NCI-H146 (cell line): Measurements from ENCODE around the gene HDLBP.

Source experiments
- DNase-seq: peaks from one replicate; lab custom pipeline; 2025; lab: John Stamatoyannopoulos, UW

The HDLBP gene

DNA sequence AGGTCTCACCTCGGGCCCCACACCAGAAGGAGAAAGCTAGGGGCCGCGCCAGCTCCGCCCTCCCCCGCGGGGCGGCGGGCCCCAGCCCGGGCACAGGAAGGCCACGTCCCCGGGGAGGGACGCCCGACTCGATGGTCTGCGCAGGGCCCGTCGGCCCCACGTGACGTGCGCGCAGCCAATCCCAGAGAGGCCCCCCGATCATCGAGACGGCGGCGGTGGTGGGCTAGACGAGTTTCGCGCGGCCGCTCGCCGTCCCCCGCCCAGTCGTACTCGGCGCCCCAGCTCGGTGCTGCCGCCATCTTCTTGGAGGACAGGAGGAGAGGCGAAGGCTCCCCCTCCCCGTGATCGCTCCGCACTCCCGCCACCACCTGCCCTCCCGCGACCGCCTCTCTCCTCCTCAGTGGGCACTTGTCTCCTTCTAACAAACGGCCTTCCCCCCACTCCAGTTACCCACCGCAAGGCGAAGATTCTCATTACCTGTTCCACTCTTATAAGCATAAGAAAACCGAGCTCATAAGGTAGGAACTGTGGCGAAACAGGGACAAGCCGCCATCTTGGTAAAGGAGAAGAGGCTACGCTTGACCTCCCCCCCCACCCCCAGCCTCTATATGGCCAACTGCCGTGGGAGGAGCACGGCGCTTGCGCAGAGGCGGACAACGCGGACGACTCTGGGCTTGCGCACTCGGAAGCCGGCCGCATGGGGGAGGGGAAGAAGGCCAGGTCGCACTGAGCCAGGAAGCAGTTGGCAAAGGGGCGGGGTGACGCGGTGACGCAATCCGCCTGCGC, at the start of gene HDLBP:
HDLBP (minus strand) TSS at position 580 of the 786 bp plus-strand sequence. CDS start 48,803 bp downstream, outside the sequence.
- DNase-seq, result peak; percentile 97

GRCh38 chr2:241364781-241365180, 49.3 kb upstream of the HDLBP start:
- DNase-seq, result no peak

GRCh38 chr2:241363426-241363825, 48.0 kb upstream of the HDLBP start:
- no peak for DNase-seq

DNA sequence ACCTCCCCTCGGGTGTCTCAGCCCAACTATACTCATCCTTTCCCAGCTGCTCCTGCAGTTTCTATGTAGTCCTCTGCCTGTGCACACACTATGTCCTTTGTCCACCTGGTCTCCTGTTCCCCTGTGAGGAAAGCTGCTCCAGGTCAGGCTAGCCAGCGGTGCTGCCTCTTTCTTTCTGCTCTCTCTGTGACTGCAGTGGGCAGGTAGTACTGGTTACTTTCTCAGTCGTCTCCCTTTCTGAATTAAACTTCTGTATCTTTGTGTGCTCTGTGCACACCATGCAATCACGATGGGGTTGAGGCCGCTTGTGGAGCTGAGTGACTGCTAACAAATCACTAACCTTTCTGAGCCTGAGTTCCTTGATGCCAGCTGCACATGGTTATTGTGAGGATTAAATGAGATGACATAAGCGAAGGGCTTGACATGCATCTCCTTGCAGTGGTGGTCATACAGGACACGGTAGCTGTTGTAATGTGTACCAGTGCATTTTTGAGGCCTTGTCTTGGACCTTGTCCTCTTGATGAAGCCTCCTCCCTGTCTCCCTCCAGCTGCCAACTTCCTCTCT, 44.1 kb upstream of the HDLBP start:
- no peak for DNase-seq

DNA sequence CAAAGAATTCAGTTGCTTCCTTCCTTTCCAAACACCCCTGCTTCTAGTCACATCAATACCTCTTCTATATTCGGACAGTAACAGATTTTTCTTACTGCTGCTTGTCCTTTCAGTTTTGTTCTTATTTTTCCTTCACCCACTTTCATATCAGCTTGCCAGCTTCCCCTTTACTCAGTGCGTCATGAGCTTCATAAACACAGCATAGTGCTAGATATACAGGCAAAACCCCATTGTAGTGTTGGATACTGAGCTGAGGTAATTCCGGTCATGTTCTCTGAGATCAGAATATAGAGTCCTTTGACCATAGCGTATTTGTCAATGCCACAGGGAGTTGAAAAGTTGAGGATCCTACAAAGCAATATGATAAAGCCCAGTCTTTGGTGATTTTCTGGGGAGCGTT, 43.0 kb upstream of the HDLBP start:
- DNase-seq, result no peak

- DNase-seq, result no peak
Observed at GRCh38 chr2:241357531-241357930, 42.1 kb upstream of the HDLBP start.

DNA sequence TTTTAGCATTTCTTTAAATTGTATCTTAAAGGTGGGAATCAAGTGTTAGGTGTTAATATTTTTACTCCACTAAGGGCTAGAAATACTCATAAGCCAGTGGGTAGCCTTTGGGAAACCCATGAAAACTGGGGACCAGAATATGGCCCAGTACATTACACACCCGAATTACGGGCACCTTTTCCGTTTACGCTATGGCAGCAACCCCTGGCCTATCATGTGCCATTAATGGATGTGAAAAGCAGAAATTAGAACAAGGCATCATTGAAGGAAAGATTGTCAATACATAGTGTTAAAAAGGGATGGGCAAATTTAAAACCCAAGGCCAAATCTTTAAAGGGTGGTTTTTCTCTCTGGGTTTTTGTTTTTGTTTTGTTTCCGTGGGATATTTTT, 41.4 kb upstream of the HDLBP start:
- DNase-seq, result no peak

DNA sequence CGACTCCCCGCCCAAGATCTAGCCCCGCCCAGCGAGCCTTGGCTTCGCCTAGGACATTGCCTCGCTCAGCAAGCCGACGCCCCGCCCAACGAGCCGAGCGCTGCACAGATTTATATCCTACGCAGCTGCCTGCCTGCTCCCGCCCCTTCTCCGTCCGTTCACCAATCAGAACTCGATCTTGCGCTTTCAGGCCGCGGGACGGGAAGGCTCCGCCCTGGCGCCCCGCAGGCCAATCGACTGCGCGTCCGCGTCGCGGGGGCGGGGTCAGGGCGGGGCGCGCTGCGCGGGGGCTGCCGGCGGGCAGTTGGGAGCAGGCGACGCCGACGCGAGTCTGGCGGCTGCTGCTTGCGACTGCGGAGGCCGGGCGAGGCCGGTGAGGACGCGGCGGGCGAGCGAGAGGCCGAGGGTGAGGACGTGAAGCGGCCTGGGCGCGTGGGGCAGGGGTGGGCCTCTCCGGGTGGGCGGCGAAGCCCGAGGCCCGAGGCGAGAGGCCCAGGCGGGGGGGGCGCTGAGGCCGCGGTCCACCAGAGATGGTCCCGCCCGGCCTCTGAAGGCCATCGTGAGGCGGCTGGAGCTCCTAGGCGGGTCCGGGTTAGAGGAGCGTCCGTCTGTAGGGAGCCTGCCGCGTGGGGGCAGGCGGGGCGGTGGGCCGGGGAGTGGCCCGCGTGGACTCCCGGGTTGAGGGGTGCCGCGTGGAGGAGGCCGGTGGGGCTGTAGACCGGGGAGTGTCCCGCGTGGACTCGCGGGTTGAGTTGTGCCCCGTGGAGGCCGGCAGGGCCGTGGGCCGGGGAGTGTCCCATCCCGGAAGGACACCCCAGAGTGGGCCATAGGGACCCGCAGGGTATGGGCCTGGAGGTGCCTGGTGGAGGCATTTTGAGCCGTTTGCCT, 40.8 kb upstream of the HDLBP start, which contains the start of gene FARP2:
FARP2 (plus strand) TSS at position 303 of the 888 bp plus-strand sequence. CDS start 16,823 bp downstream, outside the sequence.
- peak; percentile 97 for DNase-seq

DNA sequence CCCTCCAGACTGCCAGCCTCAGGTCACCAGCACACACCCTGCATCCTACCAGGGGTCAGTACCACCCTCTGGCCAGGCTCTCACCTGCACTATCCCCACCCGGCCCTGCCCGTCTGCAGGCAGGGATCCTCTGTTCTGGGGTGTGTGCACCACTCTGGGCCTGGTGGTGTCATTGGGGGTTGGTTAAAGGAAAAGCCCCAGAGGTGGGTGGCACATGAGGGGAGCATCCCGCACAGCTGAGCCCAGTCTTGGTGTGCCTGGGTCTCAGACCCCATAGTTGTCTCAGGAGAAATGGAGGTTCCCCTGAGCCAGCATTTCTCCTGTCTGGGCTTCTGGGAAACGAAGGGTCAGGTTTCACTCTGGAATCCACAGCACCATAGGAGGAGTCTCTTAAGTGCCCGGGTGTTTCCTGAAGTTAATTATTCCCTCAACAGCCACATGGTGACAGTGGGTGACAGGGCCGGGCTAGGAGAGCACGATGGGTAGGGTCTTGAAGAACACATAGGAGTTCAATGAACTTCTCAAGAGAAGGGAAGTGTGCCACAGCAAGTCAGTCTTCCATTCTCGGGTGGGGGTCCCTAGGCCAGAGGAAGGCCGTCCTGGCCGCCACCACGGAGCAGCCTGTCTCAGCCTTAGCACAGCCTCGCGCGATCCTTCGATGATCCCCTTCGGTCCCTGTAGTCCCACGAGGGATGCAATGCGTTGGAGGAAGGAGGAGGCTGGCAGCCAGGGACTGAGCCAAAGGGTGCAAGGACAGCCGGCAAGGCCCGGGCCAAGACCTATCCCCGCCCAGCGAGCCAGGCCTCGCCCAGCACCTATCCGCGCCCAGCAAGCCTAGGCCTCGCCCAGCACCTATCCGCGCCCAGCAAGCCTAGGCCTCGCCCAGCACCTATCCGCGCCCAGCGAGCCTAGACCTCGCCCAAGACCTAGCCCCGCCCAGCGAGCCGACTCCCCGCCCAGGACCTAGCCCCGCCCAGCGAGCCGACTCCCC, 39.5 kb upstream of the HDLBP start:
- DNase-seq, result peak; percentile 57

GRCh38 chr2:241352227-241352626, 36.8 kb upstream of the HDLBP start:
- no peak for DNase-seq

DNA sequence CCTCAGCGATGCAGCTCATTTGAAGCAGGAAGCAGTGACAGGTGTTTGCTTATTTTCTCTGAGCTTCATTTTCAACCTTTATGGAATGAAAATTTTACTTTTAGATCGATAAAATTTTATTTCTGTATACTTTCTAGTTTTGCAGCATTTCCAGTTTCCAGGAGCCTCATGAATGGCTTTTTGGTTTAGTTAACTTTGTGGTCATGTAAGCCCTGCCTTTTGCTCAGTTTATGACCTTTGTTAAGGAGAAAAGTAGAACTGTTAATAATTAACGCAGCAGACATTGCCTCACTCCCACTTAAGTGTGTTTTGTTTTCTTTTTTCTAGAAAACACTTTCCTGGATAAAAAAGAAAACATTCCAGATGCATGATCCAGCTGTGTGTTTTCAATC, 36.2 kb upstream of the HDLBP start:
- no peak for DNase-seq

DNA sequence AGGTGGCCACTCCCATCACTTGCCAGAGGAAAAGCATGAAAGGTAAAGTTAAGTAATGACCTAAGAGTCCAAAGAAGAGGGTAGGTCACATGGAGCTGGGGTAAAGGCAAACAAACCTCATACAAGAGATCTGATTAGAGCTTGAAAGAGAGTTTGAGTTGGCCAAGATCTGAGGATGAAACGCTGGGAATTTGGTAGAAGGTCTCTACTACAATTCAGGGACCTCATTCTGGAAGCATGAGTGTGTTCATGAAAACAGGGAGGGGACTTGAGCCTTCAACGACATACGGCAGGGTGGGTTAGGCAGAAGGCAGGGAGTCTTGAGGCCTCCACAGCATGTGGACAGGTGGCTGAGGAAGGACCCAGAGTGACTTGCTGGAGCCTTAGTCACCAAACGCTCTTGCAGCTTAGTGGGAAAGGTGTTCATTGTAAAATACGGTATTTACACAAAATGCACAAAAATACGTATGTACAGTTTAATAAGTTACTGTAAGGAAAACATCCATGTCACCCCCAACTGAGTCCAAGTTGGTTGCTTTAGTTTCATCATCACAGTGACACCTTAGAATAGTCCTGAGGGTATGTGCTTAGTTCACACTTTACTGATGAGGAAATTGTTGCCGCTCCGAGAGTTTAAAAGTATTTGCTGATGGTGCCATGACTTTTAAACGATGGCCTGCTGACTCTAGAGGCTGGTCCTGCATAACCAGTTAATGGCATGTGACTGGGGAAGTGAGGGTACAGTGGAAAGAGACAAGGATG, 35.6 kb upstream of the HDLBP start:
- DNase-seq, result no peak

DNA sequence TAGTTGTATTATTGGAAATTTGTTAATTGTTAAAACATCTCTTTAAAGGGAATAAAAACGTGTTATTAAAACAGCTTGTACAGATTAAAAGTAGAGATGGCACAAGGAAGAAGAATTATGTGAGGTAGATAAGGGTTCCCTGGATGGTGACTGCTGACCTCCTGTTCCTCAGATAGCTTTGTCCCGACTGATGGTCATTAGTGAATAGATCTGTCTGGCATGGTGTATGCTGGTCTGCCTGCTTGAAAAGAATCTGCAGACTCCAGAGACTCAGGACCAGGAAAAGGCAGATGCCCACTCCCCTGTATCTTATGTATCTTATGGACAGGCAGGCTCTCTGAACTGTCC, 35.0 kb upstream of the HDLBP start:
- DNase-seq, result no peak

DNA sequence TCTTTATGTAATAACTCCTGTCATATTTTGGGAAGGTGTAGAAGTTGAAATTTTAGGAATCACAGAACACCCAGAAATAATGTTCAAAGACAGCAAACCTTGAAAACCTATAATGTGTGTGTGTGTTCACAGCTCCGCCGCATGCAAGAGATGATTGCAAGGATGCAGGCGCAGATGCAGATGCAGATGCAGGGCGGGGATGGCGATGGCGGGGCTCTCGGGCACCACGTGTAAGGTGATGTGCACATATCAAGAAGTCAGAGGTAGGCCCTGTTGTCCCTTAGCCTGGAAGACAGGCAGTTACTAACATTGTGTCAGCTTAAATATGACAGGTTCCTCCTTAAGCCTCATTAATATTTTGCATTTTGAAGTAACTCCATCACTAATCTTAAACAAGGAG, 34.5 kb upstream of the HDLBP start:
- no peak for DNase-seq

GRCh38 chr2:241344925-241345651, 29.6 kb upstream of the HDLBP start:
- no peak for DNase-seq

- no peak for DNase-seq
Observed at GRCh38 chr2:241340631-241341163, 25.2 kb upstream of the HDLBP start.

GRCh38 chr2:241339839-241340630, 24.6 kb upstream of the HDLBP start:
- no peak for DNase-seq

- DNase-seq, result no peak
Observed at GRCh38 chr2:241334813-241335212, 19.3 kb upstream of the HDLBP start.

- DNase-seq, result no peak
Observed at GRCh38 chr2:241330616-241330981, 15.1 kb upstream of the HDLBP start.
